GM12892 (cell line): ENCODE data around the gene PATJ.

Experiments used
- POLR2A ChIP-seq: IDR thresholded peaks from 2 replicates; pipeline ENCODE4 v1.6.1; 2011; ENCODE audit warnings: low read depth, low read length, control low read depth
- POLR2AphosphoS5 ChIP-seq: IDR thresholded peaks from 2 replicates; pipeline ENCODE4 v1.6.1; 2011; ENCODE audit warnings: low read depth, low read length, control low read depth
- TAF1 ChIP-seq: IDR thresholded peaks from 2 replicates; pipeline ENCODE4 v1.6.1; 2011; ENCODE audit warnings: low read depth, mild to moderate bottlenecking, control low read depth, low read length, borderline replicate concordance

DNA sequence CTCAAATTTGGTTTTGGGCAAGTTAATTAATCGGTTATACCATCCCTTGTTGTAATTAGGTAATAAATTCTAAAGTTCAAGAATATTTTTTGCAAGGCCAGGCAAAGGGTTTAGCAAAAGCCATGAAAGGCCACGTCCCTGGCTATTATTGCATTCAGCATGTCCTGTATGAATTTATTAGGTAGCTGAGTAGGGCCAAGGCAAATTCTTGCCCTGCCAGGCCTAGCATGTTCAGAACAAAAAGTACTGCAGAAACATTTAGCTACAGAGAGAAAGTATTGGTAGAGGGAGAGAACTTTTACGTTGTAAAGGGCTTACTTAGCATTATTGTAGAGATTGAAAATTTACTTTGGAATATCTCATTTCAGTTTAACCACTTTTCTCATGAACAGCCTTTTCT, 94.4 kb downstream of the PATJ start:
- no peak for TF ChIP-seq POLR2A
- no peak for TF ChIP-seq POLR2AphosphoS5
- no peak for TF ChIP-seq TAF1
